Kidney (tissue), 14 donors: Measurements from ENCODE around the gene EPB41L3. TPM values are rescaled to one million over a fixed set of nuclear protein-coding genes. Genes with fewer than 3 reads are reported as not detected.

Source experiments
- DNase-seq, 5 donors: peaks; one replicate each; pipeline ENCODE4 v3.0.0-alpha.2; 2013 to 2020
- FAIRE-seq: peaks from 2 replicates; lab custom pipeline; 2012; peaks lifted over from hg19 to GRCh38; lab: Jason Lieb, UNC
- H3K27ac ChIP-seq, 2 donors: one replicate each; pipeline ENCODE4 v1.7.0; 2013; ENCODE audit warnings: low read depth in 2 of 2, low read length in 2 of 2, inconsistent platforms in 1 of 2
- H3K27me3 ChIP-seq: one replicate; pipeline ENCODE4 v1.7.1; 2013; ENCODE audit warnings: low read length, inconsistent platforms; ENCODE audit not compliant: control insufficient read depth, insufficient read depth
- H3K36me3 ChIP-seq, 3 donors: one replicate each; pipeline versions ENCODE4 v1.7.0 to v1.7.1; 2013; ENCODE audit warnings: low read length in 3 of 3, control low read depth in 1 of 3, inconsistent platforms in 1 of 3; ENCODE audit not compliant: insufficient read depth in 3 of 3, control insufficient read depth in 2 of 3
- H3K4me1 ChIP-seq, 3 donors: one replicate each; pipeline versions ENCODE4 v1.7.0 to v1.7.1; 2013; ENCODE audit warnings: low read length in 3 of 3, inconsistent platforms in 1 of 3, low read depth in 1 of 3; ENCODE audit not compliant: control insufficient read depth in 2 of 3, insufficient read depth in 2 of 3
- H3K4me3 ChIP-seq, 3 donors: one replicate each; pipeline versions ENCODE4 v1.7.0 to v1.8.1; 2013; ENCODE audit warnings: low read length in 3 of 3, control low read depth in 1 of 3, inconsistent platforms in 1 of 3
- H3K9ac ChIP-seq, 3 donors: one replicate each; pipeline versions ENCODE4 v1.7.0 to v1.7.1; 2013; ENCODE audit warnings: low read length in 3 of 3, control low read depth in 1 of 3, inconsistent platforms in 1 of 3
- H3K9me3 ChIP-seq, 3 donors: one replicate each; pipeline versions ENCODE4 v1.7.0 to v1.7.1; 2013; ENCODE audit warnings: low read length in 3 of 3, control low read depth in 1 of 3, inconsistent platforms in 1 of 3; ENCODE audit not compliant: control insufficient read depth in 2 of 3, insufficient read depth in 1 of 3
- CTCF ChIP-seq: IDR thresholded peaks from 3 replicates; pipeline ENCODE4 v1.5.1; 2012; ENCODE audit warnings: mild to moderate bottlenecking, moderate library complexity, borderline replicate concordance; ENCODE audit not compliant: insufficient read depth; ENCODE audit errors: extremely low read depth
- intact Hi-C: fragments of 100-400 bp; cut with DNase I; formaldehyde crosslinking; loops from one replicate; pipeline ENCODE4 v1.11.1; 2022
- polyA plus RNA-seq: library from polyadenylated mRNA; stranded (reverse); fragments of 350-450 nt; fragmentation: Illumina TruSeq; extraction: RNeasy Lipid Tissue Mini Kit (QIAGEN cat#74804); gene quantifications from one replicate; pipeline ENCODE4 v1.2.3, GENCODE V29; 2014; ENCODE audit warnings: low read depth, low replicate concordance; ENCODE audit not compliant: insufficient read depth
- total RNA-seq: library from RNA; stranded (reverse); fragmentation: NEBNext Ultra II Directional; extraction: Animal tissue kit (Norgen Biotek cat#: 25700); gene quantifications from one replicate; pipeline ENCODE4 v1.2.1, GENCODE V29; 2021
- donor health status: control.
- donor health status: control.
- donor health status: control.
- donor health status: control.
- donor health status: control.
- donor health status: DM: yes; HTN: yes; CAD: no.
- donor health status: Normal renal cell carcinoma (clear cell type).

Gene EPB41L3
- total and polyA plus RNA-seq, 2 donors from 2014 or later, result 35.3 to 44.6 TPM

- Histone ChIP-seq H3K4me1 (no peaks in the 10 kb centered on the region), H3K27me3 (no peaks in the 10 kb centered on the region), H3K4me3 (no peak overlapping the region), H3K9me3 (no peaks in the 10 kb centered on the region), H3K9ac (no peak overlapping the region), H3K27ac (no peak overlapping the region), H3K36me3 (no peaks in the 10 kb centered on the region)
- FAIRE-seq, result no peak
- no peak for TF ChIP-seq CTCF
- intact Hi-C loops, result no loop called here
- no peak for DNase-seq
Observed at GRCh38 chr18:5537860-5538259, 5.9 kb downstream of the EPB41L3 start.

- no peak for TF ChIP-seq CTCF
- no peaks in the 10 kb centered on the region for H3K9me3 ChIP-seq
- no peak overlapping the region for H3K4me3 ChIP-seq
- H3K4me1 ChIP-seq, result no peaks in the 10 kb centered on the region
- intact Hi-C loops, result no loop called here
- H3K27ac ChIP-seq, result no peak overlapping the region
- no peak for FAIRE-seq
- no peaks in the 10 kb centered on the region for H3K36me3 ChIP-seq
- no peak for DNase-seq
- no peaks in the 10 kb centered on the region for H3K27me3 ChIP-seq
- H3K9ac ChIP-seq, result no peak overlapping the region
Observed at GRCh38 chr18:5534845-5535244, 9.0 kb downstream of the EPB41L3 start.

- Histone ChIP-seq H3K27me3 (no peaks in the 10 kb centered on the region), H3K4me1 (no peaks in the 10 kb centered on the region), H3K4me3 (no peak overlapping the region), H3K9me3 (no peaks in the 10 kb centered on the region), H3K27ac (no peak overlapping the region), H3K9ac (no peak overlapping the region), H3K36me3 (no peaks in the 10 kb centered on the region)
- no peak for DNase-seq
- no peak for FAIRE-seq
- no peak for TF ChIP-seq CTCF
- intact Hi-C loops, result no loop called here
Observed at GRCh38 chr18:5532066-5532465, 11.7 kb downstream of the EPB41L3 start.

- Histone ChIP-seq H3K9ac (no peak overlapping the region), H3K4me3 (no peak overlapping the region), H3K27ac (no peak overlapping the region), H3K36me3 (no peaks in the 10 kb centered on the region), H3K9me3 (no peaks in the 10 kb centered on the region), H3K27me3 (no peaks in the 10 kb centered on the region), H3K4me1 (no peaks in the 10 kb centered on the region)
- DNase-seq, result no peak
- no peak for TF ChIP-seq CTCF
- intact Hi-C loops, result no loop called here
- no peak for FAIRE-seq
Observed at GRCh38 chr18:5530629-5531178, 13.1 kb downstream of the EPB41L3 start.
